ENCODE measurements around the gene FUT6.

FUT6 gene

DNA sequence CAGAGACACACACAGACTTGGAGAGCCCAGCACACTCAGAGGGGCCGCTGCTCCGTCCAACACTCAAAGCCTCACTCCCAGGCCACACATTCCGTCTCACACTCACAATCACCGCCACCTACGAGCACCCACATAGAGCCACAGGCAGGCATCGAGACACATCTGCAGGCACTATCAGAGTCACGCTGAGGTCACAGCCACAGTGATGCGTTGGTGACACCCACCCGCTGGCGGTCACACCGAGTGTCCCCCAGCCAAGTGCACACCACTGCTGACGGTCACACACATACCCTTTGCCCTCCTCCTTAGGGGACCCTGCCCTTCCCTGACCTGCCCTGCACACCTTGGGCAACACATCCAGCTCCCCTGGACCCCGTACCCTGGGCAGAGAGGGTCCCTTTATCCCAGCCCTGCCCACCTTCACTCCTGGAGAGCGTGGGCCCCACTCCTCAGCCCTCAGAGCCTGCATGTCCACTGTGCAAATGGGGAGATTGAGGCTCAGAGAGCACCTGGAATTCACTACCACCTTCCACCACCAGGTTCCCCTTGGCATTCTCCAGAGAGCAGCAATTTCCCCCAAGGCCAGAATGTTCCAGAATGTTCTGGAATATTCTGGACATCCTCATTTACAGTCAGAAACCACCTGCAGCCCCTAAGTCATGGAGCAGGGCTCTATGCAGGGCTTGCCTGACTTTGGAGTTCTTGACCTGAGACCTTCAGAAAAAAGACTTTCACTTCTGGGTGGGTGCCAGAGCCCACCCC is 25.4 kb upstream of the FUT6 start:
- Histone ChIP-seq H3K27me3 (replicated peaks; ENCODE audit: insufficient read depth, low read length) (peaks cover 86% of the 10 kb centered on the region), H3K79me2 (ENCODE audit: low read length) (no peaks in the 10 kb centered on the region), H3K4me3 (ENCODE audit: low read length) (no peak overlapping the region), H3K9ac (ENCODE audit: low read length) (no peak overlapping the region), H3K36me3 (replicated peaks; ENCODE audit: insufficient read depth, low read length) (no peaks in the 10 kb centered on the region), H3K9me3 (replicated peaks; ENCODE audit: insufficient read depth, low read length) (no peaks in the 10 kb centered on the region), H4K20me1 (ENCODE audit: insufficient read depth, low read length) (no peaks in the 10 kb centered on the region), H2AFZ (ENCODE audit: low read length) (no peak overlapping the region), H3K27ac (ENCODE audit: low read length) (no peak overlapping the region), H3F3A (ENCODE audit: insufficient read depth, low read length) (no peaks in the 10 kb centered on the region), H3K9me2 (replicated peaks; ENCODE audit: insufficient read depth, low read length) (no peaks in the 10 kb centered on the region), H3K4me1 (ENCODE audit: low read length) (no peaks in the 10 kb centered on the region), H3K4me2 (ENCODE audit: low read depth, low read length) (no peak overlapping the region)
- no peak for TF ChIP-seq EZH2 (optimal IDR thresholded peaks at IDR 0.05; ENCODE audit: low read depth, low read length)
- TF ChIP-seq, protein P1, sequence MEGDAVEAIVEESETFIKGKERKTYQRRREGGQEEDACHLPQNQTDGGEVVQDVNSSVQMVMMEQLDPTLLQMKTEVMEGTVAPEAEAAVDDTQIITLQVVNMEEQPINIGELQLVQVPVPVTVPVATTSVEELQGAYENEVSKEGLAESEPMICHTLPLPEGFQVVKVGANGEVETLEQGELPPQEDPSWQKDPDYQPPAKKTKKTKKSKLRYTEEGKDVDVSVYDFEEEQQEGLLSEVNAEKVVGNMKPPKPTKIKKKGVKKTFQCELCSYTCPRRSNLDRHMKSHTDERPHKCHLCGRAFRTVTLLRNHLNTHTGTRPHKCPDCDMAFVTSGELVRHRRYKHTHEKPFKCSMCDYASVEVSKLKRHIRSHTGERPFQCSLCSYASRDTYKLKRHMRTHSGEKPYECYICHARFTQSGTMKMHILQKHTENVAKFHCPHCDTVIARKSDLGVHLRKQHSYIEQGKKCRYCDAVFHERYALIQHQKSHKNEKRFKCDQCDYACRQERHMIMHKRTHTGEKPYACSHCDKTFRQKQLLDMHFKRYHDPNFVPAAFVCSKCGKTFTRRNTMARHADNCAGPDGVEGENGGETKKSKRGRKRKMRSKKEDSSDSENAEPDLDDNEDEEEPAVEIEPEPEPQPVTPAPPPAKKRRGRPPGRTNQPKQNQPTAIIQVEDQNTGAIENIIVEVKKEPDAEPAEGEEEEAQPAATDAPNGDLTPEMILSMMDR (IDR thresholded peaks at IDR 0.05; ENCODE audit: low read length) = peak; percentile 20
- DNase-seq = no peak

DNA sequence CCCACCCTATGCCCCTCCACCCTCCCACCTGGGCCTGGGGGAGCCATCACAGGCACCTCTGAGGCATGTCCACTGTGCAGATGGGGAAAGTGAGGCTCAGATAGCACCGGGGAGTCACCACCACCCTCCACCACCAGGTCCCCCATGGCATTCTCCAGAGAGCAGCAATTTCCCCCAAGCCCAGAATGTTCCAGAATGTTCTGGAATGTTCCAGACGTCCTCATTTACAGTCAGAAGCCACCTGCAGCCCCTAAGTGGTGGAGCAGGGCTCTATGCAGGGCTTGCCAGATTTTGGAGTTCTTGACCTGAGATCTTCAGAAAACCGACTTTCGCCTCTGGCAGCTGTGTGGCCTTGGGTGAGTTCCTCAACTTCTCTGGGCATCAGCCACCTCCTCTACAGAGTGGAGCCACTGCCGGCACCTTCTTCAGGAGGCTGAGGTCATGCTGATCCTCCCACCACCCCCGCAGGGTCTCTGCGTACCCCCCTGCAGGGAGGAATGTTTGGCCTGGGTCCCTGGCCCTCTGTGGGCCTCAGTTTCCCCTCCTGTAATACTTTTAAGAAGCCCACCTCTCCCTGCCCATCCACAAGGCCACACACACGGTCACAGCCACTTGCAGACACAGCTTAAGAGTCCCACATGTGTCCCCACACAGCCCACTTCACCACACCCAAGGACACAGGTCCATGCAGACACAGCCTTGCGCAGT is 24.7 kb upstream of the FUT6 start:
- H3K9ac ChIP-seq (ENCODE audit: low read length) = no peak overlapping the region
- H3K4me2 ChIP-seq (ENCODE audit: low read depth, low read length) = no peak overlapping the region
- H3K27me3 ChIP-seq (replicated peaks; ENCODE audit: insufficient read depth, low read length) = peaks cover 88% of the 10 kb centered on the region
- no peaks in the 10 kb centered on the region for H3K9me3 ChIP-seq (replicated peaks; ENCODE audit: insufficient read depth, low read length)
- H3K4me1 ChIP-seq (ENCODE audit: low read length) = no peaks in the 10 kb centered on the region
- no peaks in the 10 kb centered on the region for H3F3A ChIP-seq (ENCODE audit: insufficient read depth, low read length)
- no peaks in the 10 kb centered on the region for H3K36me3 ChIP-seq (replicated peaks; ENCODE audit: insufficient read depth, low read length)
- H4K20me1 ChIP-seq (ENCODE audit: insufficient read depth, low read length) = no peaks in the 10 kb centered on the region
- H3K9me2 ChIP-seq (replicated peaks; ENCODE audit: insufficient read depth, low read length) = no peaks in the 10 kb centered on the region
- no peak overlapping the region for H3K4me3 ChIP-seq (ENCODE audit: low read length)
- no peak overlapping the region for H2AFZ ChIP-seq (ENCODE audit: low read length)
- DNase-seq = no peak
- H3K27ac ChIP-seq (ENCODE audit: low read length) = no peak overlapping the region
- TF ChIP-seq EZH2 (optimal IDR thresholded peaks at IDR 0.05; ENCODE audit: low read depth, low read length) (no peak), EZH2phosphoT487 (IDR thresholded peaks at IDR 0.05; ENCODE audit: low read length) (no peak)
- TF ChIP-seq, protein P1 (IDR thresholded peaks at IDR 0.05; ENCODE audit: low read length) = no peak
- H3K79me2 ChIP-seq (ENCODE audit: low read length) = no peaks in the 10 kb centered on the region

DNA sequence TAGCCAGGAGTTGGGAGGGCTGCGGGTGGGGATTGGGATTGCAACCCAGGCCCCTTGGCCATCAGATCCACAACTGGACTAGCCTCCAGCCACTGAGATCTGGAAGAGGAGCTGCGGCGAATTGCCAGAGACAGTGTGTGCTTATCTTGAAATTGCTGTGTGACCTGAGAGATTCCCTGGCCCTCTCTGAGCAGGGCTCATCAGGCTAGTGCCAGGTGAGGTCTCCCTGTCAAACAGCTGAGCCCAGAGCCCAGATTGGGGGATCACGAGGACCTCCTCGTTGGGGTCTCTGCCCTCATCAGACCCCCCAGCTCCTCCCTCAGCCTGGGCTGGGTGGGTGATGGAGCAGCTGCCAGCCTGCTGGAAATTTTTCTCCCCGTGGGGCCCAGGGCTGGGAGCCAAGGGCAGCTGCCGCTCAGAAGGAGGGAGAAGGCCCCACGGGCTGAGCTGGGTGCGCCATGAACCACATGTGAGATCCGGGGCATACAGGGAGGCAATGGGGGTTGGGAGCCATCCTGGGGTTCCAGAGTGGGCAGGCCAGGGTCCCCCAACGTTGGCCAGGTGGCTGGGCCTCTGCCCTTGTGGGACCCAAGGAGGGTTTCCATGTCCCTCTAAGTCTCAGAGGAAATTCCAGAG is 23.6 kb upstream of the FUT6 start:
- Histone ChIP-seq H2AFZ (ENCODE audit: low read length) (no peak overlapping the region), H3K4me2 (ENCODE audit: low read depth, low read length) (no peak overlapping the region), H3K9me3 (replicated peaks; ENCODE audit: insufficient read depth, low read length) (no peaks in the 10 kb centered on the region), H3K4me1 (ENCODE audit: low read length) (no peaks in the 10 kb centered on the region), H3K9ac (ENCODE audit: low read length) (no peak overlapping the region), H3K9me2 (replicated peaks; ENCODE audit: insufficient read depth, low read length) (no peaks in the 10 kb centered on the region), H3K79me2 (ENCODE audit: low read length) (no peaks in the 10 kb centered on the region), H3K36me3 (replicated peaks; ENCODE audit: insufficient read depth, low read length) (no peaks in the 10 kb centered on the region), H3K27ac (ENCODE audit: low read length) (no peak overlapping the region), H3K27me3 (replicated peaks; ENCODE audit: insufficient read depth, low read length) (peaks cover 91% of the 10 kb centered on the region), H4K20me1 (ENCODE audit: insufficient read depth, low read length) (no peaks in the 10 kb centered on the region), H3K4me3 (ENCODE audit: low read length) (no peak overlapping the region), H3F3A (ENCODE audit: insufficient read depth, low read length) (no peaks in the 10 kb centered on the region)
- no peak for DNase-seq
- TF ChIP-seq EZH2phosphoT487 (IDR thresholded peaks at IDR 0.05; ENCODE audit: low read length) (no peak), EZH2 (optimal IDR thresholded peaks at IDR 0.05; ENCODE audit: low read depth, low read length) (no peak)
- TF ChIP-seq, protein P1 (IDR thresholded peaks at IDR 0.05; ENCODE audit: low read length) = no peak

Measured in MM.1S (cell line).